HEK293T (cell line): Measurements from ENCODE around the gene CPNE4.
A peak's percentile ranks its signal among the peaks of the same experiment; 100 is the strongest.

Experiments used
- CTCF ChIA-PET: fragments of 350-600 bp; formaldehyde crosslinking; extraction: SDS; loops from one replicate; lab custom pipeline; 2021; ENCODE audit warnings: antibody characterized with exemption, inconsistent platforms; lab: Yijun Ruan, JAX
- POLR2A ChIA-PET: fragments of 350-600 bp; formaldehyde crosslinking; extraction: SDS; loops from one replicate; lab custom pipeline; 2020; ENCODE audit warnings: antibody characterized with exemption, inconsistent platforms; lab: Yijun Ruan, JAX
- DNase-seq: peaks from one replicate; pipeline ENCODE4 v3.0.0; 2012; ENCODE audit warnings: mixed read lengths; ENCODE audit errors: extremely low spot score
- ARNT ChIP-seq: fragments of 450-650 bp; IDR thresholded peaks from 2 replicates; pipeline ENCODE4 v1.6.1; 2017; ENCODE audit warnings: mild to moderate bottlenecking
- BHLHE40 ChIP-seq: fragments of 450-650 bp; IDR thresholded peaks from 2 replicates; pipeline ENCODE4 v1.6.1; 2016; ENCODE audit warnings: mild to moderate bottlenecking, moderate library complexity, borderline replicate concordance
- CTBP1 ChIP-seq: fragments of 450-650 bp; IDR thresholded peaks from 2 replicates; pipeline ENCODE4 v1.6.1; 2016; ENCODE audit warnings: borderline replicate concordance
- ELF4 ChIP-seq: fragments of 450-650 bp; IDR thresholded peaks from 2 replicates; pipeline ENCODE4 v1.6.1; 2017; ENCODE audit warnings: antibody characterized with exemption
- FOXA1 ChIP-seq: fragments of 450-650 bp; IDR thresholded peaks from 2 replicates; pipeline ENCODE4 v1.6.1; 2016; ENCODE audit warnings: mild to moderate bottlenecking
- FOXK2 ChIP-seq: fragments of 450-650 bp; IDR thresholded peaks from 2 replicates; pipeline ENCODE4 v1.6.1; 2016; ENCODE audit warnings: mild to moderate bottlenecking
- FOXM1 ChIP-seq: fragments of 450-650 bp; IDR thresholded peaks from 2 replicates; pipeline ENCODE4 v1.6.1; 2017; ENCODE audit warnings: mild to moderate bottlenecking, borderline replicate concordance
- HDGF ChIP-seq: fragments of 450-650 bp; IDR thresholded peaks from 2 replicates; pipeline ENCODE4 v1.6.1; 2017; ENCODE audit warnings: antibody characterized with exemption, borderline replicate concordance
- L3MBTL2 ChIP-seq: fragments of 450-650 bp; conservative IDR thresholded peaks from 2 replicates; pipeline ENCODE4 v1.6.1; 2016; ENCODE audit warnings: mild to moderate bottlenecking
- LEF1 ChIP-seq: fragments of 450-650 bp; IDR thresholded peaks from 2 replicates; pipeline ENCODE4 v1.6.1; 2017; ENCODE audit warnings: mild to moderate bottlenecking, borderline replicate concordance
- NFRKB ChIP-seq: fragments of 450-650 bp; IDR thresholded peaks from 2 replicates; pipeline ENCODE4 v1.6.1; 2016; ENCODE audit warnings: mild to moderate bottlenecking, moderate library complexity
- PKNOX1 ChIP-seq: fragments of 450-650 bp; IDR thresholded peaks from 2 replicates; pipeline ENCODE4 v1.6.1; 2016
- SP1 ChIP-seq: fragments of 450-650 bp; IDR thresholded peaks from 2 replicates; pipeline ENCODE4 v1.6.1; 2017
- SUZ12 ChIP-seq: fragments of 450-650 bp; IDR thresholded peaks from 2 replicates; pipeline ENCODE4 v1.6.1; 2016; ENCODE audit warnings: mild to moderate bottlenecking
- TARDBP ChIP-seq: fragments of 450-650 bp; IDR thresholded peaks from 2 replicates; pipeline ENCODE4 v1.6.1; 2016
- ZNF384 ChIP-seq: fragments of 450-650 bp; IDR thresholded peaks from 2 replicates; pipeline ENCODE4 v1.6.1; 2016

The CPNE4 gene

DNA sequence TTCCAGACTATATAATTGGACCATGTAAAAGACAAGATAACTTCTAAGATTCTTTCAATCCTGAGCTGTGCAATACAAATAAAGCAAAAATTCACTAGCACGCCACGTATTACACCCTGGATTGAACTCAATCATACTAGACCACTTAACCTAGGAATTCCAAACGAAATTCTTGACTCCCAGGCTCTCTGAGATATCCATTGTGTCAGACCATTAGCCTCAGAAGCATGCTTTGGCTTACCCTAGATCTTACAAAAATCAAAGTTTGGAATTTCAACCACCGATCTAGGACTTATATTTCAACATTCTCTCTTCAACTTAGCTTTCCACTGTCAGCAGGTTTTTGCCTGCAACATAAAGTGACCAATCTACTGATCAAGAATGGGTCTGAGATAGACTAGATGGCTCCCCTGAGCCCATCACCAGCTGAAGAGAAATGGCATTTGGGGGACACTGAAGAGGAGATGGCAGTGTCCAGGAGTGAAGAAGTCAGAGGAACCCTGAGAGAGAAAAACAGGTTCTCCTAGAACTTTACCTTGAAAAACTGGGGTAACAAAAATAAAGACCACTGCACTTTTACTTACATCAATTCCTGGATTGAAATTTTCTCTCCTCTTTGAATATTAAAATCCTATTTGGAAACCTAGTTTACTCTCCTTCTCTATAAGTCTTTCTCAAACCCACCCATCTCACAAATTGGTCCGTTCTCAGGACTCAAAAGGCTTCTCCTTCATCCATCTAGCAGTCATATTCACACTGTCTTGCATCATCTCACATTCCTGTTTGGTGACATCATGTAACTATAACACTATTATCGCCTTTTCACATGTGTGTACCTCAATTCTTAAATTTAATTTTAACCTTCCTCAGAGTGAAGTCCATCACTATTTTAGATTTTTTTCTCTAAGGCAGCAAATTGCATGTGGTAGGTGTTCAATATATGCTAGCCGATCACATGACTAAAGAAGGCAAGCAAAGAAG is 18.5 kb downstream of the CPNE4 start:
- no peak for DNase-seq
- CTCF ChIA-PET: no interaction called here
- POLR2A ChIA-PET: no interaction called here
- no peak for TF ChIP-seq TARDBP
- no peak for TF ChIP-seq ELF4
- TF ChIP-seq LEF1: no peak
- TF ChIP-seq ARNT: no peak
- TF ChIP-seq FOXM1: no peak
- TF ChIP-seq BHLHE40: no peak
- TF ChIP-seq L3MBTL2: no peak

- TF ChIP-seq FOXM1 (no peak), ZNF384 (no peak), CTBP1 (no peak)
- ChIA-PET CTCF (interaction anchor here (1.0 kb wide), 1 partner anchor 40 kb away, joined by 3 read pairs; no protein-coding TSS in a partner anchor), POLR2A (no interaction called here)
- DNase-seq: no peak
These were observed 20.7 kb downstream of the CPNE4 start for GRCh38 chr3:132014105-132014504.

GRCh38 chr3:132009241-132009640 is 25.6 kb downstream of the CPNE4 start:
- no peak for DNase-seq
- CTCF ChIA-PET: no interaction called here
- TF ChIP-seq FOXA1: no peak
- TF ChIP-seq SP1: no peak
- TF ChIP-seq ZNF384: no peak
- no peak for TF ChIP-seq TARDBP
- no peak for TF ChIP-seq HDGF
- TF ChIP-seq FOXK2: no peak
- POLR2A ChIA-PET: interaction anchor here (1.7 kb wide), 1 partner anchor 25 kb away, joined by 4 read pairs; the partner anchor contains the start of gene CPNE4

DNA sequence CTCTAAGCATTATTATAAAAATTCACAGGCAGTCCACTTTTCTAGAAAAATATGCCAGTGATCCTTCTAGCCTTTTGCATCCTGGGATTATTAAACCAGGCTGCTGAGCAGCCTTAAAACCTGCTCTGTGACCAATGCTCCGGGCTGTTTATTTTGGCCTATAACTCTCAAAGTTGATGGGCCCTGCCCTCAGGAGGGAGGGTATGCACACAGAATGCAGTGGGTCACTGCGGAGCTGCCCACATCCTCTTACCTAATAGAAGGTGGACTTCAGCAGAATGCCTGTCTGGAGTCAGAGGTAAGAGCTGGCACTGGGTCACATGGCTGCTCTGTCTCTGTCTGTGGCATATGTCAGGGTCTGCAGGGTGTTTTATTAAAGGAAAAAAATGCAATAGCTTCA is 26.0 kb downstream of the CPNE4 start:
- POLR2A ChIA-PET: interaction anchor here (1.7 kb wide), 1 partner anchor 26 kb away, joined by 4 read pairs; the partner anchor contains the start of gene CPNE4
- CTCF ChIA-PET: interaction anchor here (0.6 kb wide), 1 partner anchor 26 kb away, joined by 3 read pairs; no protein-coding TSS in a partner anchor
- DNase-seq: no peak
- no peak for TF ChIP-seq LEF1
- TF ChIP-seq SUZ12: no peak

DNA sequence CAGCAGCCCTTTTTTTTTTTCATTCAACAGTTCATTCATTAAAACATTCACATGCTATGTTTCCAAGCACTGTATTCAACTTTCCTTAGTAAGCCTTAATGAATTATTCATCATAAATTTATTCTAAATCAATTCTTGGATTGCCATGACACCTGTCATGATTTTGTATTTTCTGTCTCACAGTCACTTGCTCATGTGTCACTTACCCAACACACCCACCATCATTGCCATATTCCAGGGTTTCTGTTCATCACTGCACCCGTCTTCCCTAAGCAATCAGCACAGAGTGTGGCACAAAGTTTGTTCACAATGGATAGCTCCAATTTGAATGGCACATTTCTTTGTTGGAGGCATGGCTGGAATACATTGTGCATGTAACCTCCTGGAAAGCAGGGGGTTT is 27.2 kb downstream of the CPNE4 start:
- POLR2A ChIA-PET: interaction anchor here (1.7 kb wide), 1 partner anchor 27 kb away, joined by 4 read pairs; the partner anchor contains the start of gene CPNE4
- CTCF ChIA-PET: interaction anchor here (0.8 kb wide), 1 partner anchor 22 kb away, joined by 3 read pairs; no protein-coding TSS in a partner anchor
- TF ChIP-seq NFRKB (no peak), LEF1 (no peak), SP1 (no peak), FOXA1 (no peak), HDGF (no peak), ARNT (no peak), PKNOX1 (no peak), CTBP1 (no peak), SUZ12 (no peak), ZNF384 (no peak), BHLHE40 (no peak), ELF4 (no peak), L3MBTL2 (no peak), TARDBP (no peak), FOXM1 (no peak), FOXK2 (no peak)
- DNase-seq: no peak

DNA sequence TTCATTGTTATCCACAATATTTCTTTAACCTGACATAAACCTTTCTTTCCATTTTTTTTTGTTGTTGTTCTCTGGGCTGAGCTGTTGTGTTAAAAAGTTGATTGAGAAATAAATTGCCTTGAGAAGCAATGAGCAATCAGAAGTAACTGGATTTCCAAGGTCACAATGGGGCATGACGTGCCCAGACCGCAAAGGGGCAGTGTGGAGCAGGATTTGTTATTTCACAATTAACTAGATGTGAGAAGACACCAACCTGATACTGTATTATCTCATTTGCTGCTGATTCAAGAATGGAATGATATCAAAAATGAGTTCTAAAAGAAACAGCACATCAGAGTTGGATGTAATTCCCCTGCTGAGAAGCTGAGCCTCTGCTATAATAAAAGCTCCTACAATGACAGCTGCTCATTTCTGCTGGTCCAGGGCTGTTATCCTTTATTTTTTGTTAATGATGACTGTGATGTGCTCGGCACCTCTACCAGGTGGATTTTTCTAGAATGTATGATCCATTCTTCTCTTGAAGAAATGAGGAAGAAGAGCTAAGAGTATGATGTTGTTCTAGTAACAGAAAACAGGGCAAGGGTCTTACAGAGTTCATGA is 28.1 kb downstream of the CPNE4 start:
- DNase-seq: peak; percentile 23
- ChIA-PET POLR2A (no interaction called here), CTCF (interaction anchor here (0.7 to 1.0 kb wide), 3 partner anchors 14 to 25 kb away, joined by 3 read pairs; no protein-coding TSS in a partner anchor)
- no peak for TF ChIP-seq ZNF384
- TF ChIP-seq FOXM1: no peak
- TF ChIP-seq BHLHE40: no peak
- TF ChIP-seq ELF4: no peak
- no peak for TF ChIP-seq FOXA1
- TF ChIP-seq CTBP1: no peak
- no peak for TF ChIP-seq FOXK2
- TF ChIP-seq SUZ12: no peak
- no peak for TF ChIP-seq HDGF
- TF ChIP-seq ARNT: no peak
- no peak for TF ChIP-seq LEF1

DNA sequence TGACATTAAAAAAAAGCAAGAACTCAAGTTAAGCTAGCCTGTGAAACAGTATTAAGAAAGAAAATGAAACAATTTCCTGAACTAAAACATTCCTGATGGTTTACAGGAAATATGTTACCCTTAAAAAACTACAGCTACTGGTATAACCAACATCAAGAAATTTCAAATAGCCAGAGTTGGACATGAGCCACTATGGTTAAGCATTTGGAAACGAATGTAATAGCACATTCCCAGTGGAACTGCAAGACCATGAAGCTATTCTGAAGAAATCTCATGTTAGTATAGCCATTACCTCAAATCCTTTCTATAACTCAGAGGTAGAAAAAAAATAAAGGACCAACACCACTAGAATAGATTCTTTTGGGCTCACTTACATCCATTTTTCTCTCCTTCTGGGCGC is 30.2 kb downstream of the CPNE4 start:
- TF ChIP-seq ZNF384 (no peak), SUZ12 (no peak), FOXK2 (no peak), PKNOX1 (no peak), ARNT (no peak), SP1 (no peak), CTBP1 (no peak), FOXA1 (no peak), BHLHE40 (no peak)
- ChIA-PET CTCF (no interaction called here), POLR2A (no interaction called here)
- DNase-seq: no peak
